Fibroblast of lung (primary cell): ENCODE measurements around the gene TTLL6. TPM values are rescaled to one million over a fixed set of nuclear protein-coding genes. Genes with fewer than 3 reads are reported as not detected.

ENCODE experiments used
- DNase-seq, 2 donors: peaks; one replicate each; pipeline versions ENCODE4 v3.0.0 to v3.0.0-alpha.2; 2010; ENCODE audit warnings: low read depth in 2 of 2
- H2AFZ ChIP-seq: 2 replicates; pipeline ENCODE4 v1.5.1; 2012; ENCODE audit warnings: low read length, control low read depth, inconsistent platforms
- H3K27ac ChIP-seq: 2 replicates; pipeline ENCODE4 v1.5.1; 2011; ENCODE audit warnings: low read length, control low read depth; ENCODE audit not compliant: insufficient read depth
- H3K27me3 ChIP-seq: 2 replicates; pipeline ENCODE4 v1.5.1; 2011; ENCODE audit warnings: mild to moderate bottlenecking, low read length; ENCODE audit not compliant: control insufficient read depth, insufficient read depth
- H3K36me3 ChIP-seq: 2 replicates; pipeline ENCODE4 v1.5.1; 2011; ENCODE audit warnings: low read length; ENCODE audit not compliant: control insufficient read depth, insufficient read depth
- H3K4me1 ChIP-seq: 2 replicates; pipeline ENCODE4 v1.5.1; 2011; ENCODE audit warnings: low read length; ENCODE audit not compliant: control insufficient read depth, insufficient read depth; ENCODE audit errors: extremely low read depth
- H3K4me2 ChIP-seq: 2 replicates; pipeline ENCODE4 v1.5.1; 2011; ENCODE audit warnings: low read length, control low read depth; ENCODE audit not compliant: insufficient read depth; ENCODE audit errors: extremely low read depth
- H3K4me3 ChIP-seq, 4 experiments: fragments of 200-600 bp in 1 of 4; sonication (generic) in 1 of 4; replicated peaks in 1 of 4; 2 replicates each; pipeline ENCODE4 v1.5.1; 2011 to 2016; ENCODE audit warnings: low read length in 4 of 4, low read depth in 3 of 4, mild to moderate bottlenecking in 3 of 4, control low read depth in 2 of 4, inconsistent platforms in 1 of 4, mixed read lengths in 1 of 4; ENCODE audit not compliant: insufficient read depth in 1 of 4; ENCODE audit errors: control extremely low read depth in 1 of 4
- H3K79me2 ChIP-seq: 2 replicates; pipeline ENCODE4 v1.5.1; 2012; ENCODE audit warnings: mild to moderate bottlenecking, low read length, inconsistent platforms; ENCODE audit not compliant: control insufficient read depth, insufficient read depth
- H3K9ac ChIP-seq: 2 replicates; pipeline ENCODE4 v1.5.1; 2011; ENCODE audit warnings: mild to moderate bottlenecking, low read length, control low read depth; ENCODE audit not compliant: insufficient read depth
- H3K9me3 ChIP-seq: 2 replicates; pipeline ENCODE4 v1.5.1; 2012; ENCODE audit warnings: low read depth, low read length; ENCODE audit not compliant: control insufficient read depth, insufficient read depth
- H4K20me1 ChIP-seq: 2 replicates; pipeline ENCODE4 v1.5.1; 2011; ENCODE audit warnings: low read length; ENCODE audit not compliant: control insufficient read depth, insufficient read depth; ENCODE audit errors: extremely low read depth
- EZH2 ChIP-seq: IDR thresholded peaks from 2 replicates; pipeline ENCODE4 v1.5.1; 2012; ENCODE audit warnings: low read length, control low read depth, mild to moderate bottlenecking; ENCODE audit errors: missing control alignments
- polyA plus RNA-seq, 2 donors: library from polyadenylated mRNA; depleted of rRNA in 1 of 2; stranded (reverse) in 1 of 2; unstranded in 1 of 2; fragments of >200 nt; gene quantifications; 2 replicates each; pipeline ENCODE4 v1.2.1, GENCODE V29; 2011 to 2012; ENCODE audit warnings: missing spikeins in 1 of 2
- total RNA-seq: library from RNA; depleted of rRNA; stranded (reverse); fragments of >200 nt; gene quantifications from 2 replicates; pipeline ENCODE4 v1.2.1, GENCODE V29; 2014
- TF ChIP-seq, protein P1 (sequence below), 2 donors: IDR thresholded peaks in 1 of 2; conservative IDR thresholded peaks in 1 of 2; 1 replicate in 1 of 2; 2 replicates in 1 of 2; pipeline ENCODE4 v1.5.1; 2011 to 2012; ENCODE audit warnings: low read length in 2 of 2, control low read depth in 1 of 2, inconsistent platforms in 1 of 2, low read depth in 1 of 2, mild to moderate bottlenecking in 1 of 2

Gene TTLL6
- total and polyA plus RNA-seq, 2 donors (not counting 1 experiment from before 2014, with no cell fraction given): 0.17 TPM; not detected in 1

DNA sequence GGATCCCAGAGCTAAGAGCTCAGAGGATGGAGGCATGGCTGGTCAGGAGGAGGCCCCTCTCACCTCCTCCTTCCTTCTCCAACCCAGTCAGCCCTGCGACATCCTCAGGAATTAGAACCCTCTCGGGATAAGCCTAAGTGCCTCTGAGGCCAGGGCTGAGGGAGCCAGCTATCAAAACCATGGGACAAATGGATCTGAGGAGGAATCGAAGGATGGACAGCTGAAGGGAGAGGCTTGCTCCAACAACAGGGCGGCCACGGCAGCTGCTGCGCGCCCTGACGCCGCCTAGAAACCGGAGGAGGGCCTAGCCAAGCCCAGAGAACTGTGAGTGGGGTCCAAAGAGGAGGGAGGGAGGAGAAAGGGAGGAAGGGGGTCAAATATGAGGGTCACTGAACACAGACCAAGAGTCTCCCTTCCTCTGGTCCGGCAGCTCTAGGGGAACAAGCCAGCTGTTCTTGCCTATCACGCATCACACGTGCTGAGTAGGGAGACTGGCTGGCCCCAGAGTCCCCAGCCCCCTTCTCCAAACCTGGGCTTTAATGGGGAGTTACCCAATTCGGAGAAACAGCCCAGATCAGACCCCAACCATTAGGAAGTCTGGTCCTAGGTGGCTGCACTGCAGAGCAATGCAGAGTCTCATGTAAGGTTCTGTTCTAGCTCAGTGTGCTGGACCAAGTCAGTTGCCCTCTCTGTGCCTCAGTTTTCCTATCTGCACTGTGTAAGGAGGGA is 82.5 kb downstream of the TTLL6 start:
- Histone ChIP-seq H3K4me2 (no peak overlapping the region), H3K36me3 (no peaks in the 10 kb centered on the region), H4K20me1 (no peaks in the 10 kb centered on the region), H3K4me1 (no peaks in the 10 kb centered on the region), H3K4me3 (no peak overlapping the region), H2AFZ (no peak overlapping the region), H3K79me2 (no peaks in the 10 kb centered on the region), H3K27ac (no peak overlapping the region), H3K9ac (no peak overlapping the region), H3K9me3 (no peaks in the 10 kb centered on the region), H3K27me3 (peaks cover 84% of the 10 kb centered on the region)
- DNase-seq: no peak
- TF ChIP-seq, protein P1, sequence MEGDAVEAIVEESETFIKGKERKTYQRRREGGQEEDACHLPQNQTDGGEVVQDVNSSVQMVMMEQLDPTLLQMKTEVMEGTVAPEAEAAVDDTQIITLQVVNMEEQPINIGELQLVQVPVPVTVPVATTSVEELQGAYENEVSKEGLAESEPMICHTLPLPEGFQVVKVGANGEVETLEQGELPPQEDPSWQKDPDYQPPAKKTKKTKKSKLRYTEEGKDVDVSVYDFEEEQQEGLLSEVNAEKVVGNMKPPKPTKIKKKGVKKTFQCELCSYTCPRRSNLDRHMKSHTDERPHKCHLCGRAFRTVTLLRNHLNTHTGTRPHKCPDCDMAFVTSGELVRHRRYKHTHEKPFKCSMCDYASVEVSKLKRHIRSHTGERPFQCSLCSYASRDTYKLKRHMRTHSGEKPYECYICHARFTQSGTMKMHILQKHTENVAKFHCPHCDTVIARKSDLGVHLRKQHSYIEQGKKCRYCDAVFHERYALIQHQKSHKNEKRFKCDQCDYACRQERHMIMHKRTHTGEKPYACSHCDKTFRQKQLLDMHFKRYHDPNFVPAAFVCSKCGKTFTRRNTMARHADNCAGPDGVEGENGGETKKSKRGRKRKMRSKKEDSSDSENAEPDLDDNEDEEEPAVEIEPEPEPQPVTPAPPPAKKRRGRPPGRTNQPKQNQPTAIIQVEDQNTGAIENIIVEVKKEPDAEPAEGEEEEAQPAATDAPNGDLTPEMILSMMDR (conservative IDR thresholded peaks at IDR 0.05 in 1 of 2, IDR thresholded peaks at IDR 0.05 in 1 of 2; ENCODE audit: low read depth in 1 of 2, low read length in 2 of 2): no peak
- peak; percentile 55 for TF ChIP-seq EZH2

- Histone ChIP-seq H3K9me3 (no peaks in the 10 kb centered on the region), H3K27ac (no peak overlapping the region), H3K4me1 (no peaks in the 10 kb centered on the region), H3K9ac (no peak overlapping the region), H4K20me1 (no peaks in the 10 kb centered on the region), H3K36me3 (no peaks in the 10 kb centered on the region), H3K79me2 (no peaks in the 10 kb centered on the region), H3K4me3 (no peak overlapping the region), H2AFZ (no peak overlapping the region), H3K27me3 (peaks cover 83% of the 10 kb centered on the region), H3K4me2 (no peak overlapping the region)
- no peak for DNase-seq
- TF ChIP-seq EZH2: no peak
- TF ChIP-seq, protein P1 (conservative IDR thresholded peaks at IDR 0.05 in 1 of 2, IDR thresholded peaks at IDR 0.05 in 1 of 2; ENCODE audit: low read depth in 1 of 2, low read length in 2 of 2): no peak
Measured at GRCh38 chr17:48733632-48734328, 83.2 kb downstream of the TTLL6 start.

GRCh38 chr17:48732688-48733629 is 84.1 kb downstream of the TTLL6 start:
- Histone ChIP-seq H3K27me3 (peaks cover 83% of the 10 kb centered on the region), H3K4me2 (no peak overlapping the region)

More at GRCh38 chr17:48732688-48733629, 84.1 kb downstream of the TTLL6 start:
- H3K4me3 ChIP-seq: no peak overlapping the region
- H3K9ac ChIP-seq: no peak overlapping the region
- H4K20me1 ChIP-seq: no peaks in the 10 kb centered on the region
- TF ChIP-seq, protein P1 (conservative IDR thresholded peaks at IDR 0.05 in 1 of 2, IDR thresholded peaks at IDR 0.05 in 1 of 2; ENCODE audit: low read depth in 1 of 2, low read length in 2 of 2): no peak
- peak; percentile 84 for TF ChIP-seq EZH2
- no peaks in the 10 kb centered on the region for H3K9me3 ChIP-seq
- H3K4me1 ChIP-seq: no peaks in the 10 kb centered on the region
- H3K79me2 ChIP-seq: no peaks in the 10 kb centered on the region
- no peak overlapping the region for H2AFZ ChIP-seq
- H3K27ac ChIP-seq: no peak overlapping the region
- DNase-seq: no peak
- no peaks in the 10 kb centered on the region for H3K36me3 ChIP-seq
